Cardiac muscle cell (in vitro differentiated cells and primary cell): ENCODE data around the gene OGFOD2. TPM values are rescaled to one million over a fixed set of nuclear protein-coding genes. Genes with fewer than 3 reads are reported as not detected.

Source experiments
- DNase-seq, 2 donors: peaks; one replicate each; pipeline versions ENCODE4 v3.0.0 to v3.0.0-alpha.2; 2010 to 2017; ENCODE audit warnings: low read depth in 1 of 2, low spot score in 1 of 2
- H3K27ac ChIP-seq: fragments of 200-600 bp; sonication (generic); 2 replicates; pipeline ENCODE4 v1.5.1; 2016
- H3K27me3 ChIP-seq: fragments of 200-600 bp; sonication (generic); 2 replicates; pipeline ENCODE4 v1.6.0; 2016; ENCODE audit warnings: control low read depth
- H3K36me3 ChIP-seq: fragments of 200-600 bp; sonication (generic); 2 replicates; pipeline ENCODE4 v1.5.1; 2016; ENCODE audit warnings: control low read depth
- H3K4me1 ChIP-seq: fragments of 200-600 bp; sonication (generic); 2 replicates; pipeline ENCODE4 v1.8.1; 2017; ENCODE audit warnings: low read depth, mild to moderate bottlenecking, mixed run types
- H3K4me3 ChIP-seq: fragments of 200-600 bp; sonication (generic); 2 replicates; pipeline ENCODE4 v1.5.1; 2016; ENCODE audit warnings: mild to moderate bottlenecking
- H3K9me3 ChIP-seq: fragments of 200-600 bp; sonication (generic); 2 replicates; pipeline ENCODE4 v1.5.1; 2017; ENCODE audit warnings: low read depth, mild to moderate bottlenecking, control low read depth
- polyA plus RNA-seq: library from polyadenylated mRNA; unstranded; fragments of >200 nt; fragmentation: Nextera tagmentation; extraction: Ambion mirVana; gene quantifications from 2 replicates; pipeline ENCODE4 v1.2.1, GENCODE V29; 2016
- total RNA-seq: library from RNA; depleted of rRNA; stranded (reverse); fragments of >200 nt; gene quantifications from 2 replicates; pipeline ENCODE4 v1.2.3, GENCODE V29; 2016
- TF ChIP-seq, protein P1 (sequence below): IDR thresholded peaks from 2 replicates; pipeline ENCODE4 v1.5.1; 2012; ENCODE audit warnings: low read depth, mild to moderate bottlenecking, low read length

OGFOD2 gene
- total and polyA plus RNA-seq, 2 experiments from 2014 or later = 41.8 to 44.4 TPM

DNA sequence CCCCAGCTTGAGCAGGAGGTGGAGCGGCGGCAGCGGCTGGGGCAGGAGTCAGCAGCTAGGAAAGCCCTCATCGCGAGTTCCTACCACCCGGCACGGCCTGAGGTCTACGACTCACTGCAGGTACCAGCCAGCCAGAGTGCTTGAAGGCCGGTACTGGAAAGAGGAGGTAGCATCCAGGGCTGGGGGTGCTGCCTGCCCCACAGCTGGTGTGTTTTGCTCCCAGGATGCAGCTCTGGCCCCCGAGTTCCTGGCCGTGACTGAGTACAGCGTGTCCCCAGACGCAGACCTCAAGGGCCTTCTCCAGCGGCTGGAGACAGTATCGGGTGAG lies 1.6 kb downstream of the OGFOD2 start:
- H3K4me1 ChIP-seq = peaks cover 10% of the 10 kb centered on the region
- H3K27ac ChIP-seq = peak overlapping the region; percentile 91
- DNase-seq = no peak
- no peaks in the 10 kb centered on the region for H3K36me3 ChIP-seq
- TF ChIP-seq, protein P1, sequence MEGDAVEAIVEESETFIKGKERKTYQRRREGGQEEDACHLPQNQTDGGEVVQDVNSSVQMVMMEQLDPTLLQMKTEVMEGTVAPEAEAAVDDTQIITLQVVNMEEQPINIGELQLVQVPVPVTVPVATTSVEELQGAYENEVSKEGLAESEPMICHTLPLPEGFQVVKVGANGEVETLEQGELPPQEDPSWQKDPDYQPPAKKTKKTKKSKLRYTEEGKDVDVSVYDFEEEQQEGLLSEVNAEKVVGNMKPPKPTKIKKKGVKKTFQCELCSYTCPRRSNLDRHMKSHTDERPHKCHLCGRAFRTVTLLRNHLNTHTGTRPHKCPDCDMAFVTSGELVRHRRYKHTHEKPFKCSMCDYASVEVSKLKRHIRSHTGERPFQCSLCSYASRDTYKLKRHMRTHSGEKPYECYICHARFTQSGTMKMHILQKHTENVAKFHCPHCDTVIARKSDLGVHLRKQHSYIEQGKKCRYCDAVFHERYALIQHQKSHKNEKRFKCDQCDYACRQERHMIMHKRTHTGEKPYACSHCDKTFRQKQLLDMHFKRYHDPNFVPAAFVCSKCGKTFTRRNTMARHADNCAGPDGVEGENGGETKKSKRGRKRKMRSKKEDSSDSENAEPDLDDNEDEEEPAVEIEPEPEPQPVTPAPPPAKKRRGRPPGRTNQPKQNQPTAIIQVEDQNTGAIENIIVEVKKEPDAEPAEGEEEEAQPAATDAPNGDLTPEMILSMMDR = no peak
- no peaks in the 10 kb centered on the region for H3K27me3 ChIP-seq
- no peak overlapping the region for H3K4me3 ChIP-seq
- no peaks in the 10 kb centered on the region for H3K9me3 ChIP-seq

DNA sequence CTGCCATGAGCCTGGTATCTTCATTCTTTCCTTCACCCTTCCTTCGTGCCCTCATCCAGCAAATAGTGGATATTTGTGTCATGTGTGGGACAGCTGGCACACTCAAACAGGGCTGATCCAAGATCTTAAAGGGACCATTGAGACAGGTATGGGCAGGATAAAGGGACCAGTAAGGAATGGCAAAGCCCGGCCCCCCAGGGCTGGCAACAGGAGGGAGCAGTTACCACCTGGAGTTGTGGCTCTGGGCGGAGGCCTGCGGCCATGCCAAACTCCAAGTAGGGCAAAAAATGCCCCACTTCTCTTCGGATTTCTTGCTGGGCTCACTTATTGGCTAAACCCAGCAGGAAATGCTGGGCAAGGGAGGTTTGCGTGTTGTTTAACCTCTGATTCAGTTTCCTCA lies 2.1 kb downstream of the OGFOD2 start:
- Histone ChIP-seq H3K9me3 (no peaks in the 10 kb centered on the region), H3K4me1 (peaks cover 16% of the 10 kb centered on the region), H3K27ac (no peak overlapping the region), H3K27me3 (no peaks in the 10 kb centered on the region), H3K36me3 (no peaks in the 10 kb centered on the region), H3K4me3 (no peak overlapping the region)
- DNase-seq = no peak
- TF ChIP-seq, protein P1 = no peak

DNA sequence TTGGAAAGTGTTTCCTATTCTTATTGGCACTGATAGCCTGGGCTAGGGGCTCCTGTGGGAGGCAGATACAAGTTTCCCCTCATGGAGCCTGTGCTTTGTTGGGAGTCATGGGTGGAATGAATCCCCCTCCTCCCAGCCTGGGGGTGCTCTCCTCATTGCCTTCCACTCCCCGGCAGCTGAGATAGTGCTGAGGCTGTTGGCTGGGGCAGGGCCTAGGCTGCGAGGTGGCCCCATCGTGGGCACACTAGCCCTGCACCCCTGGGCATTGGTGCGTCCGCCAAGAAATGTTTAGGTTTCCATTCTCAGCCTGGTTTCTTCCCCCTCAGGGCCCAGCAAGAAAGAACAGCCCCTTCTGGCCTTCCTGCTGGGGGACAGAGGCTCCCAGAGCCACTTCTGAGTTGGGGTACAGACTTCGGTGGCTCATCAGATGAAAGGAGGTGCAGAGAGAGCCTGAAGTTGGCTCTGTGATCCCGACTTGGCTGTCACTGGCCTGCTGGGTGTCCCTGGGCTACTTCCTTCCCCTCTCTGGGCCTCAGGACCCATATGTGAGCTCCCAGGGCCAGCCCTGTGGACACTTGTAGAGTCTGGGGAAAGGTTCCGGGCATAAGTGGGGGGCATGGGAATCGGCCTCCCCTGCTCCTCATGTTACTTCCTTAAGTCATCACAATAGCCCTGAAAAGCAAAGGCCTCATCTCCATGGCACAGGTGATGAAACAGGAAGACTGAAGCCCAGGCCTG lies 2.8 kb downstream of the OGFOD2 start:
- H3K4me3 ChIP-seq = no peak overlapping the region
- peaks cover 16% of the 10 kb centered on the region for H3K4me1 ChIP-seq
- TF ChIP-seq, protein P1 = no peak

DNA sequence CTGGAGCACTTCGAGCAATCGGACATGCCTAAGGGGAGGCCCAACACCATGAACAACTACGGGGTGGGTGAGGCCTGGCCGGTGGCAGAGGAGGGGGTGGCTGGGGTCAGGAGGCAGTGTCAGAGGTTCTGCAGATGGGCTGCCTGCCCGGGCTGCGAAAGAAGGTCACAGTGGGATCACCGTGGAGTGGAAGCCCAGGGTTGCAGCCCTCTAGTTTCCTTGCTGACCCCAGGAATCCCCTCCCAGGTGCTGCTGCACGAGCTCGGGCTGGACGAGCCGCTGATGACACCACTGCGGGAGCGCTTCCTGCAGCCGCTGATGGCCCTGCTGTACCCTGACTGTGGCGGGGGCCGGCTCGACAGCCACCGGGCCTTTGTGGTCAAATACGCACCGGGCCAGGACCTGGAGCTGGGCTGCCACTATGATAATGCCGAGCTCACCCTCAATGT lies 3.5 kb downstream of the OGFOD2 start:
- no peak overlapping the region for H3K4me3 ChIP-seq
- H3K4me1 ChIP-seq = peaks cover 16% of the 10 kb centered on the region
- H3K9me3 ChIP-seq = no peaks in the 10 kb centered on the region
- DNase-seq = no peak
- no peaks in the 10 kb centered on the region for H3K36me3 ChIP-seq
- no peak overlapping the region for H3K27ac ChIP-seq
- TF ChIP-seq, protein P1 = no peak
- H3K27me3 ChIP-seq = no peaks in the 10 kb centered on the region

More for the DNA sequence above, 2.8 kb downstream of the OGFOD2 start:
- no peaks in the 10 kb centered on the region for H3K36me3 ChIP-seq
- H3K9me3 ChIP-seq = no peaks in the 10 kb centered on the region
- H3K27me3 ChIP-seq = no peaks in the 10 kb centered on the region
- no peak for DNase-seq
- H3K27ac ChIP-seq = no peak overlapping the region

DNA sequence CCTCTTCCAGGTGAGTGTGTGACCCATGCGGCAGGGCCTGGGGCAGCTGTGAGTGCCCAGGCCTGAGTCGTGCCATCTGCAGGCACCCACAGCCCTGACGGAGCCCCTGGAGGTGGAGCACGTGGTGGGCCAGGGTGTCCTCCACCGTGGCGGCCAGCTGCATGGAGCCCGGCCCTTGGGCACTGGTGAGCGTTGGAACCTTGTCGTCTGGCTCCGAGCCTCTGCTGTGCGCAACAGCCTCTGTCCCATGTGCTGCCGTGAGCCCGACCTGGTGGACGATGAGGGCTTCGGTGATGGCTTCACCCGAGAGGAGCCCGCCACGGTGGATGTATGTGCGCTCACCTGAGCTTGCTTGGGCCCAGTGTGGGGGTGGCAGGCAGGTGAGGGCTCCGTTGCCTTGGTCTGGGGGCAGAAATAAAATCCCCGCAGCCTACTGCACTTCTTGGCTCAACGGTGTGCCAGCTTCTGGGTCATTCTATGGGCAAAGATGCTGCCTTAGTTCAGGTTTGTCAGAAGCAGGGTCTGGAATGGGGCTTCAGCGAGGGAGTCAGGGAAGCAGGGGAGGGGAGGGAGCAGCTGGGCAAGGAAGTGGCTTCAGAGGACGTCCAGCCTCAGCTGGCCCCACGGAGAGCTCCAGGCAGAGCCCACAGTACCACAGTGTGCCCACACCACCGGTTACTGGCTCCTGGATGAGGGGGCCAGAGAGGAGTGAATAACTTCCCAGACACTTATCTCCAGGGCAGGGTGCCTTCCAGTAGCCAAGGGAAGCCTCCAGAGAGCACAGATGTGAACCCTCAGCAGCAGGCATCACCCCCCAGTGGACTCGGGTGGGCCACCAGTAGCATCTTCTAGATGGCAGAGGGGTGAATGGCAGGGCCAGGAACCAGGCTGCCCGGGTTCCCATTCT lies 4.2 kb downstream of the OGFOD2 start:
- Histone ChIP-seq H3K4me1 (peaks cover 16% of the 10 kb centered on the region), H3K4me3 (peak overlapping the region; percentile 90), H3K9me3 (no peaks in the 10 kb centered on the region), H3K36me3 (no peaks in the 10 kb centered on the region), H3K27me3 (no peaks in the 10 kb centered on the region), H3K27ac (no peak overlapping the region)
- no peak for DNase-seq
- TF ChIP-seq, protein P1 = no peak
